Right lobe of liver (tissue), 4 donors: ENCODE results near the gene ABLIM2.

Experiments used
- POLR2A ChIP-seq: fragments of 450-650 bp; IDR thresholded peaks from one replicate; pipeline ENCODE4 v1.6.1; 2017; ENCODE audit warnings: antibody characterized with exemption, mild to moderate bottlenecking
- TF ChIP-seq, protein P1 (sequence below), 4 donors: fragments of 200-600 bp in 3 of 4; fragments of 450-650 bp in 1 of 4; IDR thresholded peaks; one replicate each; pipeline versions ENCODE4 v1.5.1 to v1.8.0; 2016 to 2022; ENCODE audit warnings: antibody characterized with exemption in 4 of 4, mild to moderate bottlenecking in 2 of 4
- donor health status: DM: no; HTN: no; CAD: no.
- donor health status: DM: no; HTN: no; CAD: no.
- donor health status: DM: no; HTN: yes; CAD: no.

DNA sequence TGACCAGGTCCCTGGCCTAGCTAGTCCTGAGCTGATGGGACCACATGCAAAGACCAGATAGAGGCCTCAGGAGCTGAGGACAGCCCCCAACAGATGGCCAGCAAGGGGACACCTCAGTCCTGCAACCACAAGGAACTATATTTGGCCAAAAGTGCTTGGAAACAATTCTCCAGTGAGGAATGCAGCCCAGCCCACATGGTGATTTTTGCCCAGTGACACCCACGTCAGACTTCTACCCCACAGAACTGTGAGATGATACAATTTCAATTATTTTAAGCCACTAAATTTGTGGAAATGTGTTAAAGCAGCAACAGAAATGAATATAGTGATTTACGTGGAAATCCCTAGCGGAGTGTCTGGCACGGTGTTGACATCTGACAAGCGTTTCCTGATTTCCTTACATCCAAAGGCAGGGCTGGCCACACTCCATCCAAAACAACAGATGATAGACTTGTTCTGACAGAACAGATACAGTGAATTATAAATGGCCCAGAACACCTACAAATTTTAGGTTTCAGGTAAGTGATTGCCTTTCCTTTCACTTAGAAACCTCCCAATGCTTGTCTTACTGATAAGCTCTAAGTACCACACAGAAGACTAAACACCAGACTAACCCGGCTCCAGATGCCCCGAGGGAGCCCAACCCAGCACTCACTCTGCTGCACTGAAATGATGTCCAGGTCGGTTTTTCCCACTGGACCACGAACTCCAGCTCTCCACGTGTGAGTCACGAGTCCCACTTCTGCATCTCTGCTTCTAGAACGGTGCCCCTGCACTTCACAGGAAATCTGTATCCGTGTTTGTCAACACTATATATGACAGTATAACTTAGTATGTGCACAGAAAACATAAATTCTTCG, 224.7 kb downstream of the ABLIM2 start:
- TF ChIP-seq, protein P1, sequence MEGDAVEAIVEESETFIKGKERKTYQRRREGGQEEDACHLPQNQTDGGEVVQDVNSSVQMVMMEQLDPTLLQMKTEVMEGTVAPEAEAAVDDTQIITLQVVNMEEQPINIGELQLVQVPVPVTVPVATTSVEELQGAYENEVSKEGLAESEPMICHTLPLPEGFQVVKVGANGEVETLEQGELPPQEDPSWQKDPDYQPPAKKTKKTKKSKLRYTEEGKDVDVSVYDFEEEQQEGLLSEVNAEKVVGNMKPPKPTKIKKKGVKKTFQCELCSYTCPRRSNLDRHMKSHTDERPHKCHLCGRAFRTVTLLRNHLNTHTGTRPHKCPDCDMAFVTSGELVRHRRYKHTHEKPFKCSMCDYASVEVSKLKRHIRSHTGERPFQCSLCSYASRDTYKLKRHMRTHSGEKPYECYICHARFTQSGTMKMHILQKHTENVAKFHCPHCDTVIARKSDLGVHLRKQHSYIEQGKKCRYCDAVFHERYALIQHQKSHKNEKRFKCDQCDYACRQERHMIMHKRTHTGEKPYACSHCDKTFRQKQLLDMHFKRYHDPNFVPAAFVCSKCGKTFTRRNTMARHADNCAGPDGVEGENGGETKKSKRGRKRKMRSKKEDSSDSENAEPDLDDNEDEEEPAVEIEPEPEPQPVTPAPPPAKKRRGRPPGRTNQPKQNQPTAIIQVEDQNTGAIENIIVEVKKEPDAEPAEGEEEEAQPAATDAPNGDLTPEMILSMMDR (IDR thresholded peaks at IDR 0.05), result no peak
- no peak for TF ChIP-seq POLR2A
